HEK293 (cell line): ENCODE results near the gene NIPAL1.

ENCODE experiments used
- CTCF ChIA-PET: fragments of 350-600 bp; formaldehyde crosslinking; extraction: SDS; loops from one replicate; lab custom pipeline; 2021; ENCODE audit warnings: antibody characterized with exemption; lab: Yijun Ruan, JAX
- POLR2A ChIA-PET: fragments of 300-600 bp; formaldehyde crosslinking; extraction: SDS; loops from one replicate; lab custom pipeline; 2020; ENCODE audit warnings: antibody characterized with exemption, inconsistent platforms; lab: Yijun Ruan, JAX
- H3K27ac ChIP-seq: fragments of 200-500 bp; sonication (Bioruptor generic); 2 replicates; pipeline ENCODE4 v1.5.1; 2014; ENCODE audit warnings: low read depth, low read length, control low read depth, inconsistent platforms; ENCODE audit errors: extremely low read depth
- H3K36me3 ChIP-seq, 2 experiments: fragments of 200-500 bp in 1 of 2; sonication (Bioruptor generic) in 1 of 2; 1 replicate in 1 of 2; 2 replicates in 1 of 2; pipeline ENCODE4 v1.5.1; 2014 to 2017; ENCODE audit warnings: inconsistent platforms in 2 of 2, low read length in 2 of 2; ENCODE audit not compliant: control insufficient read depth in 2 of 2, insufficient read depth in 1 of 2
- H3K4me1 ChIP-seq: fragments of 200-500 bp; sonication (Bioruptor generic); 2 replicates; pipeline ENCODE4 v1.5.1; 2014; ENCODE audit warnings: mild to moderate bottlenecking, low read length, inconsistent platforms; ENCODE audit not compliant: control insufficient read depth, insufficient read depth
- H3K4me3 ChIP-seq: 2 replicates; pipeline ENCODE4 v1.5.1; 2011; ENCODE audit warnings: low read depth, mild to moderate bottlenecking, control low read depth, low read length, moderate library complexity
- H3K9me3 ChIP-seq: fragments of 200-500 bp; sonication (Bioruptor generic); 2 replicates; pipeline ENCODE4 v1.5.1; 2014; ENCODE audit warnings: low read depth, low read length, inconsistent platforms; ENCODE audit not compliant: control insufficient read depth, insufficient read depth
- BCL11B ChIP-seq: fragments of 450-650 bp; formaldehyde crosslinking; IDR thresholded peaks from 2 replicates; pipeline ENCODE4 v1.5.1; 2016; ENCODE audit warnings: low read depth, missing biosample characterization, missing genetic modification characterization
- IKZF3 ChIP-seq: fragments of 450-650 bp; IDR thresholded peaks from 2 replicates; pipeline ENCODE4 v1.5.0; 2018; ENCODE audit warnings: missing biosample characterization, mild to moderate bottlenecking, missing genetic modification characterization, moderate library complexity
- KLF9 ChIP-seq: fragments of 450-650 bp; formaldehyde crosslinking; IDR thresholded peaks from 2 replicates; pipeline ENCODE4 v1.5.1; 2016; ENCODE audit warnings: missing biosample characterization, missing genetic modification characterization, low read depth
- SP2 ChIP-seq: fragments of 450-650 bp; formaldehyde crosslinking; IDR thresholded peaks from 2 replicates; pipeline ENCODE4 v1.5.1; 2016; ENCODE audit warnings: missing biosample characterization, missing genetic modification characterization
- TRIM28 ChIP-seq: IDR thresholded peaks from 2 replicates; pipeline ENCODE4 v1.6.1; 2011; ENCODE audit warnings: low read length, control low read depth, borderline replicate concordance
- ZBTB21 ChIP-seq: fragments of 450-650 bp; formaldehyde crosslinking; IDR thresholded peaks from 2 replicates; pipeline ENCODE4 v1.5.1; 2017; ENCODE audit warnings: missing biosample characterization, missing genetic modification characterization
- ZBTB26 ChIP-seq: fragments of 450-650 bp; formaldehyde crosslinking; optimal IDR thresholded peaks from 2 replicates; pipeline ENCODE3; 2016; ENCODE audit warnings: missing biosample characterization, mild to moderate bottlenecking, missing genetic modification characterization
- ZBTB8A ChIP-seq: fragments of 450-650 bp; formaldehyde crosslinking; IDR thresholded peaks from 2 replicates; pipeline ENCODE4 v1.5.1; 2016; ENCODE audit warnings: missing biosample characterization, missing genetic modification characterization
- ZIC2 ChIP-seq: fragments of 450-650 bp; formaldehyde crosslinking; IDR thresholded peaks from 2 replicates; pipeline ENCODE4 v1.5.1; 2016; ENCODE audit warnings: missing biosample characterization, missing genetic modification characterization
- ZNF112 ChIP-seq: fragments of 450-650 bp; formaldehyde crosslinking; IDR thresholded peaks from 2 replicates; pipeline ENCODE4 v1.5.0; 2017; ENCODE audit warnings: missing biosample characterization, missing genetic modification characterization
- ZNF169 ChIP-seq: fragments of 450-650 bp; formaldehyde crosslinking; IDR thresholded peaks from 2 replicates; pipeline ENCODE4 v1.5.1; 2016; ENCODE audit warnings: missing biosample characterization, missing genetic modification characterization
- ZNF2 ChIP-seq: fragments of 450-650 bp; formaldehyde crosslinking; IDR thresholded peaks from 2 replicates; pipeline ENCODE4 v1.5.1; 2016; ENCODE audit warnings: missing biosample characterization, missing genetic modification characterization
- ZNF274 ChIP-seq, 2 experiments: fragments of 200-500 bp in 1 of 2; fragments of 450-650 bp in 1 of 2; sonication (Bioruptor generic) in 1 of 2; formaldehyde crosslinking in 1 of 2; IDR thresholded peaks; 2 replicates each; pipeline versions ENCODE4 v1.5.1 to v1.6.1; 2014 to 2016; ENCODE audit warnings: borderline replicate concordance in 1 of 2, inconsistent platforms in 1 of 2, low read length in 1 of 2, missing biosample characterization in 1 of 2, missing genetic modification characterization in 1 of 2
- ZNF350 ChIP-seq: fragments of 450-650 bp; formaldehyde crosslinking; IDR thresholded peaks from 2 replicates; pipeline ENCODE4 v1.5.0; 2017; ENCODE audit warnings: missing biosample characterization, mild to moderate bottlenecking, missing genetic modification characterization
- ZNF394 ChIP-seq: fragments of 450-650 bp; formaldehyde crosslinking; IDR thresholded peaks from 2 replicates; pipeline ENCODE4 v1.5.1; 2016; ENCODE audit warnings: missing biosample characterization, missing genetic modification characterization, mild to moderate bottlenecking, moderate library complexity, borderline replicate concordance
- ZNF404 ChIP-seq: fragments of 450-650 bp; formaldehyde crosslinking; IDR thresholded peaks from 2 replicates; pipeline ENCODE4 v1.5.1; 2017; ENCODE audit warnings: missing biosample characterization, missing genetic modification characterization
- ZNF449 ChIP-seq: fragments of 450-650 bp; formaldehyde crosslinking; IDR thresholded peaks from 2 replicates; pipeline ENCODE4 v1.5.1; 2017; ENCODE audit warnings: missing biosample characterization, mild to moderate bottlenecking, missing genetic modification characterization, moderate library complexity
- ZNF610 ChIP-seq: fragments of 450-650 bp; formaldehyde crosslinking; IDR thresholded peaks from 2 replicates; pipeline ENCODE4 v1.5.1; 2016; ENCODE audit warnings: missing biosample characterization, missing genetic modification characterization, borderline replicate concordance
- ZNF76 ChIP-seq: fragments of 450-650 bp; formaldehyde crosslinking; IDR thresholded peaks from 2 replicates; pipeline ENCODE4; 2016; ENCODE audit warnings: low read depth, missing biosample characterization, missing genetic modification characterization, borderline replicate concordance
- ZNF837 ChIP-seq: fragments of 450-650 bp; formaldehyde crosslinking; IDR thresholded peaks from 2 replicates; pipeline ENCODE4 v1.5.1; 2016; ENCODE audit warnings: missing biosample characterization, missing genetic modification characterization
- ZSCAN16 ChIP-seq: fragments of 450-650 bp; formaldehyde crosslinking; IDR thresholded peaks from 2 replicates; pipeline ENCODE4 v1.5.1; 2016; ENCODE audit warnings: missing biosample characterization, missing genetic modification characterization
- ZXDB ChIP-seq: fragments of 450-650 bp; formaldehyde crosslinking; IDR thresholded peaks from 2 replicates; pipeline ENCODE4 v1.5.1; 2016; ENCODE audit warnings: missing biosample characterization, missing genetic modification characterization
- TF ChIP-seq, protein P1 (sequence below): fragments of 450-650 bp; formaldehyde crosslinking; IDR thresholded peaks from 2 replicates; pipeline ENCODE4 v1.5.1; 2016; ENCODE audit warnings: missing biosample characterization, missing genetic modification characterization
- TF ChIP-seq, protein P2 (sequence below): fragments of 450-650 bp; formaldehyde crosslinking; IDR thresholded peaks from 2 replicates; pipeline ENCODE4 v1.5.1; 2016; ENCODE audit warnings: missing biosample characterization, missing genetic modification characterization
- TF ChIP-seq, protein P3 (sequence below): fragments of 450-650 bp; formaldehyde crosslinking; IDR thresholded peaks from 2 replicates; pipeline ENCODE4 v1.5.1; 2016; ENCODE audit warnings: missing biosample characterization, missing genetic modification characterization

NIPAL1 gene

DNA sequence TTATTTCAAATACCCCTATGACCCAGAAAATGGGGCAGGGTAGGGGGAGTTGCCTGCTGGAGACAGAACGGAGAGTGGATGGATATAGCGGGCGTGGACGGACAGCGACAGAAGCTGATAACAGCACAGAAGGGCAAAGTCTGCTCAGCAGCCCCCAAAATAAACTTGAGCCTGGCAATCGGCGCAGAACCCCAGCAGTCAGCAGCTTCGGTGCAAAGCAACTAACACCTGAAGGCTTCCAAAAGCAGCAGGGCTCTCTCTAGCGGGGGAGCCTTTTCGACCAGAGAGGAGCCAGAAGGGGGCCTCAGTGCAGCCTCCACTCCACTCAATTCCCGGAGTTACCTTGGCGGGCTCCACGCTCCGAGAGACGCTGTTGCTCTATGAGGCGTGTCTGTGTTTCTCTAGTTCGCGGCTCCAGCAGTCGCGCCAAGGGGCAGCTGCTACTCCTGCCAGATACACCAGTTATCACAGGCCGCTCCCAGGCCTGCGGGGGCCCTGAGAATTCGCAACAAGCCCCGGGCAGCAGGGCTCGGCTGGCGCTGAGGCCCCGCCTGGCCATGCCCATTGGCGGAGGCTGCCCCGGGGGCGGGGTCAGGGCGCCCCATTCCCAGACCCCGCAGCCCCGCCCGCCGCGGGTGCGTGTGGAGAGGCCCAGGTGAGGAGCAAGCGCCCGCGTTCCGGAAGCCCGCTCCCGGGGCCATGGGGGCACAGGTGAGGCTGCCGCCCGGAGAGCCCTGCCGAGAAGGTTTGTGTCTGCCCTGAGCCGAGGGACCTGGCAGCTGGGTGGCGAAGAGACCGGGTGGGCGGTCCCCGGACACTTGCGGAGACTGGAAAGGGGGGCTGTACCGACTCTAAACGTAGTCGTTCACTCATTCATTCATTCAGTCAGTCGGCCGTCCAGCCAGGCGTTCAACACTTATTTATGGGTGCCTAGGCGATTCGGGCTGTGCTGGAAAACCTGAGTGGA is at the start of gene NIPAL1, which contains the start of gene CNGA1:
TSS of gene NIPAL1 (plus strand) at position 632 of the 967 bp plus-strand sequence. CDS start at position 700, 68 bp downstream.
TSS of gene CNGA1 (minus strand) at position 541 of the 967 bp plus-strand sequence. CDS start 63,992 bp downstream, outside the sequence.
- Histone ChIP-seq H3K36me3 (no peaks in the 10 kb centered on the region), H3K4me3 (peak within 1 kb of the TSS; percentile 81), H3K4me1 (no peaks in the 10 kb centered on the region), H3K27ac (peak within 1 kb of the TSS; percentile 76), H3K9me3 (no peaks in the 10 kb centered on the region)
- ChIA-PET POLR2A (interaction anchor here (0.7 kb wide), 1 partner anchor 112 kb away, joined by 3 read pairs; no protein-coding TSS in a partner anchor), CTCF (interaction anchor here (1.5 kb wide), 1 partner anchor 14 kb away, joined by 4 read pairs; no protein-coding TSS in a partner anchor)
- no peak for TF ChIP-seq ZNF112 (tag by site-specific recombination)
- TF ChIP-seq ZNF449 (tag by site-specific recombination), result no peak
- peak; percentile 38 for TF ChIP-seq SP2
- 0 out of 2 replicates have a peak, but pooled peaks have one; percentile 28 for TF ChIP-seq ZNF76 (tag by site-specific recombination)
- TF ChIP-seq ZNF404 (tag by site-specific recombination), result no peak
- peak; percentile 53; the same call in 1 of the 2 replicates for TF ChIP-seq ZXDB
- TF ChIP-seq ZBTB21, result no peak
- TF ChIP-seq ZNF610 (tag by site-specific recombination), result peak; percentile 67; the same call in 1 of the 2 replicates
- no peak; the same call in 1 of the 2 replicates for TF ChIP-seq KLF9 (tag by site-specific recombination)
- TF ChIP-seq ZNF837 (tag by site-specific recombination), result no peak
- TF ChIP-seq IKZF3 (tag by site-specific recombination), result 0 out of 2 replicates have a peak, but pooled peaks have one; percentile 20
- peak; percentile 30; the same call in 1 of the 2 replicates for TF ChIP-seq ZIC2
- no peak for TF ChIP-seq ZNF350 (tag by site-specific recombination)
- TF ChIP-seq, protein P1, sequence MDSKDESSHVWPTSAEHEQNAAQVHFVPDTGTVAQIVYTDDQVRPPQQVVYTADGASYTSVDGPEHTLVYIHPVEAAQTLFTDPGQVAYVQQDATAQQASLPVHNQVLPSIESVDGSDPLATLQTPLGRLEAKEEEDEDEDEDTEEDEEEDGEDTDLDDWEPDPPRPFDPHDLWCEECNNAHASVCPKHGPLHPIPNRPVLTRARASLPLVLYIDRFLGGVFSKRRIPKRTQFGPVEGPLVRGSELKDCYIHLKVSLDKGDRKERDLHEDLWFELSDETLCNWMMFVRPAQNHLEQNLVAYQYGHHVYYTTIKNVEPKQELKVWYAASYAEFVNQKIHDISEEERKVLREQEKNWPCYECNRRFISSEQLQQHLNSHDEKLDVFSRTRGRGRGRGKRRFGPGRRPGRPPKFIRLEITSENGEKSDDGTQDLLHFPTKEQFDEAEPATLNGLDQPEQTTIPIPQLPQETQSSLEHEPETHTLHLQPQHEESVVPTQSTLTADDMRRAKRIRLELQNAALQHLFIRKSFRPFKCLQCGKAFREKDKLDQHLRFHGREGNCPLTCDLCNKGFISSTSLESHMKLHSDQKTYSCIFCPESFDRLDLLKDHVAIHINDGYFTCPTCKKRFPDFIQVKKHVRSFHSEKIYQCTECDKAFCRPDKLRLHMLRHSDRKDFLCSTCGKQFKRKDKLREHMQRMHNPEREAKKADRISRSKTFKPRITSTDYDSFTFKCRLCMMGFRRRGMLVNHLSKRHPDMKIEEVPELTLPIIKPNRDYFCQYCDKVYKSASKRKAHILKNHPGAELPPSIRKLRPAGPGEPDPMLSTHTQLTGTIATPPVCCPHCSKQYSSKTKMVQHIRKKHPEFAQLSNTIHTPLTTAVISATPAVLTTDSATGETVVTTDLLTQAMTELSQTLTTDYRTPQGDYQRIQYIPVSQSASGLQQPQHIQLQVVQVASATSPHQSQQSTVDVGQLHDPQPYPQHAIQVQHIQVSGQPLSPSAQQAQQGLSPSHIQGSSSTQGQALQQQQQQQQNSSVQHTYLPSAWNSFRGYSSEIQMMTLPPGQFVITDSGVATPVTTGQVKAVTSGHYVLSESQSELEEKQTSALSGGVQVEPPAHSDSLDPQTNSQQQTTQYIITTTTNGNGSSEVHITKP, result no peak
- TF ChIP-seq ZNF169, result no peak
- peak; percentile 26; the same call in 1 of the 2 replicates for TF ChIP-seq ZBTB8A (tag by site-specific recombination)
- no peak for TF ChIP-seq ZNF274 (IDR thresholded peaks at IDR 0.05; ENCODE audit: low read length)
- no peak for TF ChIP-seq ZNF274 (tag by site-specific recombination; IDR thresholded peaks at IDR 0.05; ENCODE audit: borderline replicate concordance)
- no peak for TF ChIP-seq TRIM28
- TF ChIP-seq ZSCAN16 (tag by site-specific recombination), result no peak
- TF ChIP-seq, protein P2, sequence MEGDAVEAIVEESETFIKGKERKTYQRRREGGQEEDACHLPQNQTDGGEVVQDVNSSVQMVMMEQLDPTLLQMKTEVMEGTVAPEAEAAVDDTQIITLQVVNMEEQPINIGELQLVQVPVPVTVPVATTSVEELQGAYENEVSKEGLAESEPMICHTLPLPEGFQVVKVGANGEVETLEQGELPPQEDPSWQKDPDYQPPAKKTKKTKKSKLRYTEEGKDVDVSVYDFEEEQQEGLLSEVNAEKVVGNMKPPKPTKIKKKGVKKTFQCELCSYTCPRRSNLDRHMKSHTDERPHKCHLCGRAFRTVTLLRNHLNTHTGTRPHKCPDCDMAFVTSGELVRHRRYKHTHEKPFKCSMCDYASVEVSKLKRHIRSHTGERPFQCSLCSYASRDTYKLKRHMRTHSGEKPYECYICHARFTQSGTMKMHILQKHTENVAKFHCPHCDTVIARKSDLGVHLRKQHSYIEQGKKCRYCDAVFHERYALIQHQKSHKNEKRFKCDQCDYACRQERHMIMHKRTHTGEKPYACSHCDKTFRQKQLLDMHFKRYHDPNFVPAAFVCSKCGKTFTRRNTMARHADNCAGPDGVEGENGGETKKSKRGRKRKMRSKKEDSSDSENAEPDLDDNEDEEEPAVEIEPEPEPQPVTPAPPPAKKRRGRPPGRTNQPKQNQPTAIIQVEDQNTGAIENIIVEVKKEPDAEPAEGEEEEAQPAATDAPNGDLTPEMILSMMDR (tag by site-specific recombination), result peak; percentile 72
- TF ChIP-seq BCL11B (tag by site-specific recombination), result no peak
- peak; percentile 76 for TF ChIP-seq ZNF394
- TF ChIP-seq, protein P3, sequence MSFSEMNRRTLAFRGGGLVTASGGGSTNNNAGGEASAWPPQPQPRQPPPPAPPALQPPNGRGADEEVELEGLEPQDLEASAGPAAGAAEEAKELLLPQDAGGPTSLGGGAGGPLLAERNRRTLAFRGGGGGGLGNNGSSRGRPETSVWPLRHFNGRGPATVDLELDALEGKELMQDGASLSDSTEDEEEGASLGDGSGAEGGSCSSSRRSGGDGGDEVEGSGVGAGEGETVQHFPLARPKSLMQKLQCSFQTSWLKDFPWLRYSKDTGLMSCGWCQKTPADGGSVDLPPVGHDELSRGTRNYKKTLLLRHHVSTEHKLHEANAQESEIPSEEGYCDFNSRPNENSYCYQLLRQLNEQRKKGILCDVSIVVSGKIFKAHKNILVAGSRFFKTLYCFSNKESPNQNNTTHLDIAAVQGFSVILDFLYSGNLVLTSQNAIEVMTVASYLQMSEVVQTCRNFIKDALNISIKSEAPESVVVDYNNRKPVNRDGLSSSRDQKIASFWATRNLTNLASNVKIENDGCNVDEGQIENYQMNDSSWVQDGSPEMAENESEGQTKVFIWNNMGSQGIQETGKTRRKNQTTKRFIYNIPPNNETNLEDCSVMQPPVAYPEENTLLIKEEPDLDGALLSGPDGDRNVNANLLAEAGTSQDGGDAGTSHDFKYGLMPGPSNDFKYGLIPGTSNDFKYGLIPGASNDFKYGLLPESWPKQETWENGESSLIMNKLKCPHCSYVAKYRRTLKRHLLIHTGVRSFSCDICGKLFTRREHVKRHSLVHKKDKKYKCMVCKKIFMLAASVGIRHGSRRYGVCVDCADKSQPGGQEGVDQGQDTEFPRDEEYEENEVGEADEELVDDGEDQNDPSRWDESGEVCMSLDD (tag by site-specific recombination), result peak; percentile 30
- peak; percentile 31; the same call in 1 of the 2 replicates for TF ChIP-seq ZNF2
- peak; percentile 75 for TF ChIP-seq ZBTB26
